ENCODE data around the gene PPP1R13B.

- no peak for TF ChIP-seq CTCF (IDR thresholded peaks at IDR 0.05)
- TF ChIP-seq POLR2A (IDR thresholded peaks at IDR 0.05) = no peak
Measured at GRCh38 chr14:103773521-103773920, 73.9 kb downstream of the PPP1R13B start.

Measured in adrenal gland (tissue), 5 donors.